Lower lobe of right lung (tissue), 2 donors: ENCODE data around the gene GSTT4. TPM values are rescaled to one million over a fixed set of nuclear protein-coding genes. Genes with fewer than 3 reads are reported as not detected.
A peak's percentile ranks its signal among the peaks of the same experiment; 100 is the strongest.
"Not testable (repeated sequence)": the region's sequence is repeated elsewhere in the genome, so short reads cannot be mapped to it uniquely, and the experiment has no call there.

Source experiments
- ATAC-seq, 2 donors: fragments of 200-7000 bp; cut with Tn5 transposase; one replicate each; pipeline ENCODE4 v1.9.1; 2020 to 2022; ENCODE audit warnings: mild to moderate bottlenecking in 2 of 2, moderate library complexity in 2 of 2
- DNase-seq: peaks from one replicate; pipeline ENCODE4 v3.0.0-alpha.2; 2020
- H3K27ac ChIP-seq: fragments of 200-600 bp; one replicate; pipeline ENCODE4 v1.8.0; 2022
- H3K27me3 ChIP-seq: fragments of 200-600 bp; one replicate; pipeline ENCODE4 v1.8.0; 2022; ENCODE audit warnings: low read depth
- H3K36me3 ChIP-seq: fragments of 200-600 bp; one replicate; pipeline ENCODE4 v1.8.0; 2022; ENCODE audit warnings: mild to moderate bottlenecking
- H3K4me1 ChIP-seq: fragments of 200-600 bp; one replicate; pipeline ENCODE4 v1.8.0; 2022
- H3K4me3 ChIP-seq: fragments of 200-600 bp; one replicate; pipeline ENCODE4 v1.8.0; 2022; ENCODE audit warnings: mild to moderate bottlenecking
- H3K9me3 ChIP-seq: fragments of 200-600 bp; one replicate; pipeline ENCODE4 v1.8.0; 2022
- intact Hi-C: fragments of 100-400 bp; cut with DNase I; formaldehyde crosslinking; loops from one replicate; pipeline ENCODE4 v1.11.0; 2022
- total RNA-seq: library from RNA; stranded (reverse); fragmentation: NEBNext Ultra II Directional; extraction: Animal tissue kit (Norgen Biotek cat#: 25700); gene quantifications from one replicate; pipeline ENCODE4 v1.2.1, GENCODE V29; 2021
- donor health status: DM: no; HTN: yes; CAD: no; lungs with severe emphysema.

Gene GSTT4
- total RNA-seq, 1 donor from 2014 or later: not detected

DNA sequence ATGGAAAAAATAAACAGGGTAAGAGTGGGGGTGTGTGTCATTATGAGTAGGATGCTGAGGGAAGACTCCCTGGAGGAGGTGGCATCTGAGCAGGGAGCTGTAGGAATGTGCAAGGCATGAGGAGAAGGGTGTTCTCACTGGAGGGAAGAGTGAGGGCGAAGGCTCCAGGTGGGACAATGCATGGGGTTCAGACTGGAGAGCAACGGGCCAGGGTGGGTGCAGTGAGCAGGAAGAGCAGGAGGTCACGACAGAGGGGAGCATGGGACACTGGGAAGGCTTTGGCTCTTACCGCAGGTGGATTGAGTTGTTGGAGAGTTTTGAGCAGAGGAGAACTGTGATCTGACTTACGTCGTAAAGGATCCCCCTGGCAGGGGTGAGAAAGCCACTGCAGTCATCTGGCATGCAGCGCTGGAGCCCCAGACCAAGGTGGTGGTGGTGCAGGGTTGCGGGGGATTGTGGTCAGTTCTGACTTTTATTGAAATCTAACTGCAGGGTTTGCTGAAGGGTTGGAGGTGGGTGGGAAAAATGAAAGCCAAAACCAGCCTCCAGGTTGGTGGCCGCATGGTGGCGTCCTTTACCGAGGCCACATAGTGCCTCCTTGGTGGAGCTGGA lies 52.4 kb downstream of the GSTT4 start:
- H3K4me3 ChIP-seq, H3K27ac ChIP-seq, H3K4me1 ChIP-seq, DNase-seq, ATAC-seq, H3K27me3 ChIP-seq, H3K9me3 ChIP-seq, H3K36me3 ChIP-seq, intact Hi-C loops: not testable (repeated sequence)

DNA sequence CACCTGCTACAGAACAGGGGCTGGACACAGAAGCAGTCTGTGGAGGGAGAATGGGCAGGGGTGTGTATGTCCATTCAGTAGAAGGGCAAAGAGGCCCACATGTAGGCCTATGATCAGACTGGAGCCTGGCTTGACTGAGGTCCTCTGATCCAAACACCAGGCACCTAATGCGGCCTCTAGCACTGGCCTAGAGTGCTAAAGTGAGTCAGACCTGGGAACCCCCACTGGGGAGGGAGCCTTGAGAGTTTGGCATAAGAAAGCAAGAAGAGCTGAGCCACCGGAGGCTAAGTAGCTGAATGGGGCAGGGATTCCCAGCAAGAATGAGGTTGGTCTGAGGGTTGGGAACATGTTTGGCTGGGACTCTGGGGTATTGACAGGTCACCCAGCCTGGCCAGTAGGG lies 53.9 kb downstream of the GSTT4 start:
- H3K9me3 ChIP-seq, H3K4me1 ChIP-seq, H3K36me3 ChIP-seq, intact Hi-C loops, H3K4me3 ChIP-seq, H3K27ac ChIP-seq, DNase-seq, H3K27me3 ChIP-seq: not testable (repeated sequence)
- ATAC-seq: peak in 1 of 2 donors; percentile 22

DNA sequence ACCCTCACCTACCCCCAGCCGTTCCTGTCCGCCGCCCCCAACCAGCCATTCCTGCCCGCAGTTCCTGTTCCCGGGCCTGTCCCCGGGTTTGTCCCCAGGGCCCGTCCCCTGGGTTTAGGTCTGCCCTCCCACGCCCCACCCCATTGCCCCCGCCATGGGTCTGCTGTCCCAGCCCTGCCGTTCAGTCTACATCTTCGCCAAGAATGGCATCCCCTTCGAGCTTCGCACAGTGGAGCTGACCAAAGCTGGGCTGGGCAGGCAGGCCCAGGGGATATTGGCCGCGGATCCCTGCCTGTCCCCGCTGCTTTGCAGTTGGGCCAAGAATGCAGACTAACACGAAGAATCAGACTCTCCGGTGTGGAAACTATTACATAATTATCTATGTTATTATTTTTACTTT lies 55.5 kb downstream of the GSTT4 start:
- intact Hi-C loops, DNase-seq: not testable (repeated sequence)

More for the DNA sequence above, 55.5 kb downstream of the GSTT4 start:
- not testable (repeated sequence) for H3K9me3 ChIP-seq, H3K4me3 ChIP-seq, H3K36me3 ChIP-seq, H3K27ac ChIP-seq, H3K4me1 ChIP-seq, ATAC-seq, H3K27me3 ChIP-seq

Other genes with a start within 250 kb of the GSTT4 start
- 5.9 TPM for gene C22orf15, start 242.5 kb downstream of the GSTT4 start, total RNA-seq
- 114 TPM for gene CHCHD10, start 237.5 kb downstream of the GSTT4 start, total RNA-seq
- 1.9 TPM for gene MMP11, start 232.6 kb downstream of the GSTT4 start, total RNA-seq
- gene SMARCB1, start 218.5 kb downstream of the GSTT4 start, total RNA-seq: 61.3 TPM
- 5.8 TPM for gene DERL3, start 166.4 kb downstream of the GSTT4 start, total RNA-seq
- 12.7 TPM for gene SLC2A11, start 147.6 kb downstream of the GSTT4 start, total RNA-seq
- 231 TPM for gene MIF, start 111.1 kb downstream of the GSTT4 start, total RNA-seq
- gene GSTT2B, start 44.3 kb downstream of the GSTT4 start, total RNA-seq: 7.3 TPM
- 2.9 TPM for gene DDTL, start 38.6 kb downstream of the GSTT4 start, total RNA-seq
- 102 TPM for gene DDT, start 31.0 kb downstream of the GSTT4 start, total RNA-seq
- 3.0 TPM for gene GSTT2, start 25.3 kb downstream of the GSTT4 start, total RNA-seq
- 88.7 TPM for gene CABIN1, start 5.9 kb upstream of the GSTT4 start, total RNA-seq
- 200 TPM for gene SUSD2, start 176.0 kb upstream of the GSTT4 start, total RNA-seq
- 29.4 TPM for gene GGT5, start 239.6 kb upstream of the GSTT4 start, total RNA-seq